Measurements from ENCODE around the gene CAPN12. TPM values are rescaled to one million over a fixed set of nuclear protein-coding genes. Genes with fewer than 3 reads are reported as not detected.

CAPN12 gene
- total RNA-seq, 2 donors from 2014 or later: 0.74 to 0.90 TPM

- H3K36me3 ChIP-seq: peaks cover 98% of the 10 kb centered on the region
- peaks cover 3 to 88% of the 10 kb centered on the region in 2 donors for H3K4me1 ChIP-seq
- H3K9me3 ChIP-seq: no peaks in the 10 kb centered on the region
- H3K4me3 ChIP-seq: no peak overlapping the region
- no peaks in the 10 kb centered on the region for H3K27me3 ChIP-seq
- TF ChIP-seq CTCF (IDR thresholded peaks at IDR 0.05): no peak
- H3K27ac ChIP-seq: peak overlapping the region; percentile 86 to 93
- peak; percentile 82 for DNase-seq (ENCODE audit: low spot score)
Measured at GRCh38 chr19:38707512-38708114, 36.7 kb downstream of the CAPN12 start.

- no peak for TF ChIP-seq CTCF (IDR thresholded peaks at IDR 0.05)
- Histone ChIP-seq H3K36me3 (peaks cover 98% of the 10 kb centered on the region), H3K4me3 (no peak overlapping the region), H3K9me3 (no peaks in the 10 kb centered on the region), H3K27ac (peak overlapping the region; percentile 86 to 93), H3K4me1 (peaks cover 3 to 88% of the 10 kb centered on the region in 2 donors), H3K27me3 (no peaks in the 10 kb centered on the region)
- no peak for DNase-seq (ENCODE audit: low spot score)
Measured at GRCh38 chr19:38706792-38707511, 37.3 kb downstream of the CAPN12 start.

GRCh38 chr19:38705197-38706019 is 38.9 kb downstream of the CAPN12 start:
- Histone ChIP-seq H3K36me3 (peaks cover 98% of the 10 kb centered on the region), H3K27ac (peak overlapping the region; percentile 86 to 93), H3K4me1 (peaks cover 0 to 88% of the 10 kb centered on the region in 2 donors), H3K9me3 (no peaks in the 10 kb centered on the region), H3K4me3 (no peak overlapping the region), H3K27me3 (no peaks in the 10 kb centered on the region)
- peak; percentile 73 for DNase-seq (ENCODE audit: low spot score)
- TF ChIP-seq CTCF (IDR thresholded peaks at IDR 0.05): no peak

GRCh38 chr19:38704488-38705026 is 39.7 kb downstream of the CAPN12 start:
- Histone ChIP-seq H3K36me3 (peaks cover 98% of the 10 kb centered on the region), H3K9me3 (no peaks in the 10 kb centered on the region), H3K27ac (peak overlapping the region; percentile 86 to 93), H3K27me3 (no peaks in the 10 kb centered on the region), H3K4me1 (peaks cover 0 to 88% of the 10 kb centered on the region in 2 donors), H3K4me3 (no peak overlapping the region)
- no peak for TF ChIP-seq CTCF (IDR thresholded peaks at IDR 0.05)
- DNase-seq (ENCODE audit: low spot score): no peak

GRCh38 chr19:38703509-38703908 is 40.8 kb downstream of the CAPN12 start:
- peaks cover 0 to 88% of the 10 kb centered on the region in 2 donors for H3K4me1 ChIP-seq
- peak overlapping the region; percentile 86 to 93 for H3K27ac ChIP-seq
- no peak for TF ChIP-seq CTCF (IDR thresholded peaks at IDR 0.05)
- no peaks in the 10 kb centered on the region for H3K27me3 ChIP-seq
- H3K36me3 ChIP-seq: peaks cover 87% of the 10 kb centered on the region
- no peaks in the 10 kb centered on the region for H3K9me3 ChIP-seq
- no peak overlapping the region for H3K4me3 ChIP-seq
- no peak for DNase-seq (ENCODE audit: low spot score)

Measured in right atrium auricular region (tissue), 2 donors.